ENCODE results near the gene TARS1. TPM values are rescaled to one million over a fixed set of nuclear protein-coding genes. Genes with fewer than 3 reads are reported as not detected.

The TARS1 gene
- total RNA-seq, 2 experiments from 2014 or later = 31.3 to 32.0 TPM

- Mint-ChIP-seq H3K9me3 (no peaks in the 10 kb centered on the region), H3K36me3 (ENCODE audit: low read depth) (peaks cover 97% of the 10 kb centered on the region), H3K4me1 (ENCODE audit: low read depth) (no peaks in the 10 kb centered on the region), H3K27ac (no peak overlapping the region), H3K4me3 (no peak overlapping the region), H3K27me3 (no peaks in the 10 kb centered on the region)
- no peak overlapping the region for H3K4me3 ChIP-seq (ENCODE audit: low read length)
- TF ChIP-seq CTCF (IDR thresholded peaks at IDR 0.05) = no peak
- H3K4me1 ChIP-seq (ENCODE audit: insufficient read depth, low read length) = no peaks in the 10 kb centered on the region
- H3K27me3 ChIP-seq (ENCODE audit: control insufficient read depth in 1 of 2, insufficient read depth in 2 of 2, low read length in 2 of 2) = no peaks in the 10 kb centered on the region
- ChIA-PET POLR2A (interaction anchor here (0.8 kb wide), 1 partner anchor 19 kb away, joined by 3 read pairs; the partner anchor contains the start of gene TARS1), CTCF (no interaction called here)
- H3K36me3 ChIP-seq (ENCODE audit: insufficient read depth, low read length) = peaks cover 94% of the 10 kb centered on the region
- ATAC-seq (ENCODE audit: poor library complexity) (no peak), DNase-seq (no peak)
- no peak overlapping the region for H3K27ac ChIP-seq (ENCODE audit: low read depth in 1 of 2, low read length in 2 of 2)
- H3K9me3 ChIP-seq (ENCODE audit: control insufficient read depth in 1 of 2, insufficient read depth in 1 of 2, low read length in 2 of 2) = no peaks in the 10 kb centered on the region
- intact Hi-C loops (cut with DNase I, micrococcal nuclease) = no loop called here
These were observed 19.4 kb downstream of the TARS1 start for GRCh38 chr5:33460210-33460609.

- ChIA-PET CTCF (no interaction called here), POLR2A (no interaction called here)
- Histone ChIP-seq H3K4me1 (ENCODE audit: insufficient read depth, low read length) (no peaks in the 10 kb centered on the region), H3K27me3 (ENCODE audit: control insufficient read depth in 1 of 2, insufficient read depth in 2 of 2, low read length in 2 of 2) (no peaks in the 10 kb centered on the region), H3K27ac (ENCODE audit: low read depth in 1 of 2, low read length in 2 of 2) (no peak overlapping the region), H3K4me3 (ENCODE audit: low read length) (no peak overlapping the region), H3K9me3 (ENCODE audit: control insufficient read depth in 1 of 2, insufficient read depth in 1 of 2, low read length in 2 of 2) (no peaks in the 10 kb centered on the region), H3K36me3 (ENCODE audit: insufficient read depth, low read length) (peaks cover 94% of the 10 kb centered on the region)
- Mint-ChIP-seq H3K27ac (no peak overlapping the region), H3K27me3 (no peaks in the 10 kb centered on the region), H3K4me3 (no peak overlapping the region), H3K4me1 (ENCODE audit: low read depth) (no peaks in the 10 kb centered on the region), H3K36me3 (ENCODE audit: low read depth) (peaks cover 97% of the 10 kb centered on the region), H3K9me3 (no peaks in the 10 kb centered on the region)
- no peak for ATAC-seq (ENCODE audit: poor library complexity)
- no peak for DNase-seq
- TF ChIP-seq CTCF (IDR thresholded peaks at IDR 0.05) = no peak
- intact Hi-C loops (cut with DNase I, micrococcal nuclease) = no loop called here
These were observed 21.7 kb downstream of the TARS1 start for GRCh38 chr5:33462456-33462855.

- Histone ChIP-seq H3K27me3 (ENCODE audit: control insufficient read depth in 1 of 2, insufficient read depth in 2 of 2, low read length in 2 of 2) (no peaks in the 10 kb centered on the region), H3K9me3 (ENCODE audit: control insufficient read depth in 1 of 2, insufficient read depth in 1 of 2, low read length in 2 of 2) (no peaks in the 10 kb centered on the region), H3K4me1 (ENCODE audit: insufficient read depth, low read length) (no peaks in the 10 kb centered on the region), H3K4me3 (ENCODE audit: low read length) (no peak overlapping the region), H3K36me3 (ENCODE audit: insufficient read depth, low read length) (peaks cover 94% of the 10 kb centered on the region), H3K27ac (ENCODE audit: low read depth in 1 of 2, low read length in 2 of 2) (no peak overlapping the region)
- H3K27ac Mint-ChIP-seq = no peak overlapping the region
- intact Hi-C loops (cut with DNase I, micrococcal nuclease) = no loop called here
- H3K36me3 Mint-ChIP-seq (ENCODE audit: low read depth) = peaks cover 97% of the 10 kb centered on the region
- no peaks in the 10 kb centered on the region for H3K9me3 Mint-ChIP-seq
- ATAC-seq (ENCODE audit: poor library complexity) = no peak
- no peak overlapping the region for H3K4me3 Mint-ChIP-seq
- no peaks in the 10 kb centered on the region for H3K27me3 Mint-ChIP-seq
- POLR2A ChIA-PET = no interaction called here
- H3K4me1 Mint-ChIP-seq (ENCODE audit: low read depth) = no peaks in the 10 kb centered on the region
- CTCF ChIA-PET = no interaction called here
- TF ChIP-seq CTCF (IDR thresholded peaks at IDR 0.05) = no peak
- no peak for DNase-seq
These were observed 24.4 kb downstream of the TARS1 start for GRCh38 chr5:33465120-33465519.

All from CD4-positive, alpha-beta T cell (primary cell).